Measurements from ENCODE around the gene ADARB1. TPM values are rescaled to one million over a fixed set of nuclear protein-coding genes. Genes with fewer than 3 reads are reported as not detected.

The ADARB1 gene
- total and polyA plus RNA-seq, 9 of the 15 experiments (the other 6 are each of a cell fraction or from before 2014, with no cell fraction given): 6.7 to 16.0 (median 8.3) TPM

- TF ChIP-seq MGA (IDR thresholded peaks at IDR 0.05): no peak
Observed at GRCh38 chr21:45225041-45225740, 150.8 kb downstream of the ADARB1 start (continued).

Measured in K562 (cell line).